GM21576 (cell line): Measurements from ENCODE around the gene CPSF4.

Source experiments
- ATAC-seq: cut with Tn5 transposase; IDR thresholded peaks from one replicate; pipeline ENCODE4 v1.9.1; 2021; ENCODE audit warnings: mild to moderate bottlenecking, moderate library complexity; ENCODE audit not compliant: unreplicated experiment

The CPSF4 gene

DNA sequence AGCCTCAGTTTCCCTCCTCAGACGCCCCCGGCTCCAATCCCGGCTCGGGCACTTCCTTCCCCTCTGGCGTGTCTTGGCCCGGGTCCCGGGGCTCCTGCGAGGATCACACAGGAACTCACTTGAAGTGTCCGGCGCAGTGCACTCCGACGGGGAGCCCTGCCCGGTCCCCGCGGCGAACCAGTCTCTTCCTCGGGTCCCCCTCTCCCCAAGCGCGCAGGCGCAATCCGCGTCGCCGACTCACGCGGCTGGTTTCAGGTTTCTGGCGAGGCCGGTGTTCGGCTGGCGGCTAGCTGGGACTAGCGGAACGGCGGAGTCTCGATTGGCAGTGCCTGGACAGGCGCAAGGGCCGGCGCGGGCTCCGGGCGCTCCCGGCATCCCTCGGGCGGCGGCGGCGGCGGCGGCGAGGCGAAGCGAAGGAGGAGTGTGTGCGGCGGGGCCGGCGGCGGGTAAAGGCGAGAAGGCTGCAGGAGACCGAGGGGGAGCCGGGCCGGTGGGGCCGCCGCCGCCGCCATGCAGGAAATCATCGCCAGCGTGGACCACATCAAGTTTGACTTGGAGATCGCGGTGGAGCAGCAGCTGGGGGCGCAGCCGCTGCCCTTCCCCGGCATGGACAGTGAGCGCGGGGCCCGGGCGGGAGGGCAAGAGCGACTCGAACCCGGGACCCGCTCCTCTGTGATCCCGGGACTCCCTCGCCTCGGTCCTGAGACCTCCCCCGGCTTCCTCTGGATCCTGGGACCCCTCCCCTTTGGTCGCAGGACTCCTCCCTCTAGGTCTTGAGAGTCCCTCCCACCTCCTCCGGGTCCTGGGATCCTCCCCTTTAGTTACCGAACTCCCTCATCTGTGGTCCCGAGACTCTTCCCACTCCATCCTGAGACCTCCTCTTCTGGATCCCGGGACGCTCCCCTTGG lies at the start of gene CPSF4, which contains the start of gene PTCD1:
TSS of gene CPSF4 (plus strand) at position 371 of the 908 bp plus-strand sequence. CDS start at position 511, 140 bp downstream.
TSS of gene PTCD1 (minus strand) at position 226 of the 908 bp plus-strand sequence. CDS start 3,556 bp downstream, outside the sequence.
- peak; percentile 92 for ATAC-seq

DNA sequence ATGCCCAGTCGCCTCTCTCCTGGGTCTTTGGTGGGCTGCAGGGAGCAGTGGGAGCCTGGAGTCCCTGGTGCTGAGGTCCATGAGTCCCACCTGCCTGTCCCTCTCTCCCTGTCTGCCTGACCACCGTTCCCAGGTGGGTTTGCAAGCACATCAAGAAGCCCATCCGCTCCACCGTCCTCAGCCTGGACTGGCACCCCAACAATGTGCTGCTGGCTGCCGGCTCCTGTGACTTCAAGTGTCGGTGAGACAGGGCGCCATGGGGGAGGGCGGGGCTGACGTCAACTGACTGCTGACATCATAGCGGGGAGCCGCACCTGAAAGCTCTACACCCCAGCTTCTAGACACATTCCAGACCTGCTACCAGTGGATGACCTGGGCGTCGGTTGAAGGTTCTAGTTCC lies 49.0 kb upstream of the CPSF4 start:
- no peak for ATAC-seq

- no peak for ATAC-seq
These were observed 47.7 kb upstream of the CPSF4 start for GRCh38 chr7:99390941-99391602.

DNA sequence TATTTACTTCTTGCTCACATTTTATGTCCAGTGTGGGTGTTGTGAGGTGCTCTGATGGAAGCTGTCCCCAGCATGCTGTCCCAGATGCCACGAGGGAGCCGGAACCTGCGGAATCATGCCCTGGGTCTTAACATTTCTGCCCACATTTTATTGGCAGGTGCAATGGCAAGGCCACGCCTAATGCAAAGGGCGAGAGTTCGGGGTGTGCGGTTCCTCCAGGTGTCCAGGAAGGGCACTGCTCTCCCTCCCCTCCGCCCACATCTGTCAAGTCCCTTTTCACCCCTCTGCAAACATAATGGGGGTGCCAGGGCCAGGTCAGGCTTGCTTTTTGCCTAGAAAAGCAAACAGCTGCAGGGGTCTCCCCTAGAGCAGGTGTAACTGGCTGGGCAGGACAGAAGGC lies 46.7 kb upstream of the CPSF4 start:
- no peak for ATAC-seq

GRCh38 chr7:99392659-99393354 lies 45.9 kb upstream of the CPSF4 start:
- peak; percentile 50 for ATAC-seq

DNA sequence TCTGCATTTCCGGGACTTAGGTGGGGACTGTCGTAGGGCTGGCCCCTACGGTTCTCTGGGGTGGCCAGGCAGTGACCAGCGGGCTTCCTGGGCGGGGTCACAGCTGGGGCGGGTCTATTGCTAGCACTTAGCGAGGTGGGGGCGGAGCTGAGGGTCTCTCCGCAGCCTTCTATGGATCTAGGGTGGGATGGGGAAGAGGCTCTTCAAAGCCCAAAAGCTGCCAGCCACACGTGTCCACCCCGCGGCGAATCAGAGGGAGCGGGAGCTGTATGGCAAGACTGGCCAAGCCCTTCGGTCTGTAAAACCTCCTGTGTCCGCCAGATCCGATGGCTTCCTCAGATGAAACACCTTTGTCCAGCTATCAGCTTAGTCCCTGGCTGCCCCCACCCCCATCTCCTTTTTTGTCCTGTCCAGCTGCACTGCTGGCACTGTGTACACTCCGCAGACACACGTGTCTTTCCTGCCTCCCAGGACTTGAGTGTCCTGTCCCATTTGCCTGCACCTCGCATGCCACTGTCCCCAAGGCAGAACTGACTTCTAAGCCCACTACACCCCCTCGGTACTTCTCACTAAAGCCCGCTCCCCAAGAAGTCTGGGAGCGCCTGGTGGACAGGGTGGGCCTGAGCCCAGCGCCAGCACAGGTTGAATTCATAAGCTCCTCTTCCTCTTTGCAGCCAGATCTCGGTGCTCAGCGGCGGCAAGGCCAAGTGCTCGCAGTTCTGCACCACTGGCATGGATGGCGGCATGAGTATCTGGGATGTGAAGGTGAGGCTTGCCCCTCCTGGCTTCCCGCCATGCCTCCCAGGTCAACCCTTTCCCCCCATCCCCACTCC lies 45.2 kb upstream of the CPSF4 start:
- ATAC-seq: peak; percentile 7

DNA sequence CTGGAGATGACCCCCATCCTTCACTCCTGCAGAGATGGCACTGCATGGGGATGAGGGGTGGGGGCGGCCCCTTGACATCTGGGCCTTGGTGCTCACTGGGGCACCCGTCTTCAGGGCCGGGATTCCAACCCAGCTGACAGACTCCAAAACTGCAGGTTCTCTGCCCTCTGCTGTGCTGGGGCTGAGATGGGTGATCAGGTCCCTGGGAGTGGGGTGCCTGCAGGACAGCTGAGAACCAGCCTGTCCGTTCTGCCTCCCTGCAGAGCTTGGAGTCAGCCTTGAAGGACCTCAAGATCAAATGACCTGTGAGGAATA lies 44.6 kb upstream of the CPSF4 start:
- no peak for ATAC-seq

DNA sequence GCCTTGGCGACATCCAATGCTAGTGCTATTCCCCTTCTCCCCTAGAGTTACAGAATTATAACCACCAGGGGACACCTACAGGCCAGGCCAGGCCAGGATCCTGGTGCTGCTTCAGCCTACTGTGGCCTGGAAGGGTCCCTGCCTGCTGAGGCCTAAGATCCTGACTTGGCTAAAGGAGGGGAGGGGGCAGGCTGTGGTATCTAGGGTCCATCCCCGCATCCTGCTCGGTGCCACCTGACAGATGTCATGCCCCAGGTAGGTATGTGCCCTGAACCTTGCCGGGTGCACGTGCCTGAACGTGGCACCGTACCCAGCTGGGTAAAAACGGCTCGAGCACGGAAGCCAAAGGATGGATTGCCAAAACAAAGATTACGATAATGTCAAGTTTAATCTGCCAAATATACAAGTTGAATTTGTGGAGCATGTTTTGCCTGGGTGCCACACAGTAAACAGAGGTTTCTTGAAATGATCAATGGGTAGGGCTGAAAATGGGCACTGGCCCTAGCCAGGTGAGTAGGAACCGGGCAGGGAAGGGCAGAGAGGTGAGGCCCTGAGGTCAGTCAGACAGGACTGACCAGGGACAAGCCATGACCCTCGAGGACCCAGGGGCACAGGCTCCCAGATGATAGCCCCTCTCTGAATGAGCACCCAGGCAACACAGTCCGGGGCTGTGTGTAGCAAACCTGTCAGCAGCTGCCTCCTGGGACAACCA lies 43.0 kb upstream of the CPSF4 start:
- ATAC-seq: no peak

DNA sequence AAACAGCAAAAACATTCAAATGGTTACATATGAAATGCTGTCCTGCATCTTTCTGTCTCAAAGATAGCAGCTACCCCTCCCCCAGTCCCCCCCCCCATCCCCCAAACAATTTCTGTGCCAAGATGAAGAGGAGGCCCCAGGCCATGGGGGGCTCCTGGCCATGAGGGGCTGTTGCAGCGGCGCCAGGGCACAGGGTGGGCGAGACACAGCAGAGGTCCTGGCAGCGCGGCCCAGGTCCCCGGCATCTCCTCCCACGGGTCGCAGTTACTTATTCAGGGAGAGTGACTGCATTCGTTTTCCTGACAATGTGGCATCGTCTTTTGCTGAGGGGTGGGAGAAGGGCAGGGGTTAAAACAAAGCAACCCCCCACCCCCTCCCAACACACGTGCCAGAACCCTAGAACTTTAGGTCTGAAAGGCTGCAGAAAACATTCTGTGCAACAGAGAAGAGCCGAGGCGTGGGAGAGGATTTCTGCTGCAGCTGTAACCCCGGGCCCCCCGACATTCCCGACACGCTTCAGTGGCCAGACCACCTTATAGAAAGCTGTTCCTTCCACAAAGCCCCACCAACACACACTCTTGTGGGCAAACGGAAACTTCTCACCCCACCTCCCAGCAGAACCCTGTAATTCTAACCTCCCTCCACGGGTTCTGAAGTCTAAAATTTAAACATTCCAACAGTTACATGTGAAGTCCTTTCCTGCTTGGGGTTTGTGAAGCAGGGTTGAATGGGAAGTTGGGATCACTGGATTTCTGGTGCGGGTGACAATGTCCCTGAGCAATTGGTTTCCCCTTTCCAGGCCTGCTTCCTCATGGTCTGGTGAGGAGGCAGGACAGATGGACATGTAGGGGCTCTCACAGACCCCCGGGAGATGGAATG lies 42.1 kb upstream of the CPSF4 start:
- no peak for ATAC-seq

DNA sequence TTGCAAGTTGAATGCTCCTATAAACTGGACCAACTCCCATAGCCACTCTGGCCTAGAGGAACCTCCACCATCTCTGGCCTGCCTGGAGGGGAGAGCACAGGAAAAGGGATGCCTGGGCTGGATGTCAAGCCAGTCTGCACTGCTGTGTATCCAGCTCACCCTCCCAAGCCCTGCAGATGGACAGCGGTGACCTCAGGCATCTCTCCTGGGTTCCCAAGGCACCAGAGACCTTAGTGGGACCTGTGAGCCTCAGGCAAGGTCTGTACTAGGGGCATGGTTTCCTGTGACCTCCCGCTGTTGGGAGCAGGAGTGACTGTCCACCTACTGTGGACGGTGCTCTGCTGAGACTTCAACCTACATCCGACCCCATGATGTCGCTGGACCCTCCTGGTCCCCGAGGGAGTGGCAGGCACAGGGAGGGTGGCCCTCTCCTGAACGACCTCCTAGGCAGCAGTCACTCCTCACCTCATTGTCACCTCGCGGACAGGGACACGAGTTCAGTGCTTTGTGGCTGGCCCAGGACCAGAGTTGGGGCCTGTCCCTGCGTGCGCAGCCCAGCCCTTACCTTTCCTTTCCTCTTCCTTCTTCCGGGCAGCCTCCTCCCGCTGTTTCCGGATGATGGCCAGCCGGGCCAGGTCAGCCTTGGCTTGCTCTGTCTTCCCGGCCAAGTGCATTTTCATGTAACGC lies 41.3 kb upstream of the CPSF4 start:
- no peak for ATAC-seq

GRCh38 chr7:99398891-99399445 lies 39.8 kb upstream of the CPSF4 start:
- ATAC-seq: no peak

GRCh38 chr7:99399597-99399996 lies 39.1 kb upstream of the CPSF4 start:
- ATAC-seq: no peak

DNA sequence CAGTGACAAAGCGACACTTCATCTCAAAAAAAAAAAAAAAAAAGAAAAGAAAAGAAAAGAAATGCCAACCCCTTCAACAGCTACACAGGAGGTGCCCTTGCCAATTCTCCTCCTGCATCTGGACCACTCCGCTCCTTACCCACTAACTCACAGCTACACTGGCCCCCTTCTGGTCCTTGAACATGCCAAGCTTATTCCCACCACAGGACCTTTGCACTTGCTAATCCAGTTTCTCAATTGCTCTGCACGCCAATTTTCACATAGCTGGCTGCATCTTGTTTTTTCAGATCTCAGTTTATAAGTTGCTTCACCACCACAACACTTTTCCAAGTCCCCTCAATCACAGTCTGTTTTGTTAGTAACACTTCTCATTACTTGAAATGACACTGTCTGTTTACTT lies 35.9 kb upstream of the CPSF4 start:
- no peak for ATAC-seq

DNA sequence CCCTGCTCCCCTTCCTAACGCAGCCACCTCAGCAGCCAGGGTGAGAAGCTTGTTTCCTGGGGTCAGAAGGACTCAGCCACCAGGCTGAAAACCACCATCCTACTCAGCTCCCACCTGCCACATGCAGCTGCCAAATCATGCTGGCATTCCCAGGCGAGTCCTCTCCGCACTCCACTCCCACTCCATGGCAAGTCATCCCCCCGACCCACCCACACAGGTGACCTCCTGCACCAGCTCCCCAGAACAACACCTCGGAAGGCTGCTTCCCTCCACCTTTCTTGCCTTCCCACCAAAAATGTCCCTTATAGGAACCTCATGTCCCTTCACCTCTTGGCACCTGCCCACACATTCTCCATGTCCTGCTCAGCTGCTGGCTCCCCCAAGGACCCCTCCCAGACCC lies 35.0 kb upstream of the CPSF4 start:
- ATAC-seq: no peak

GRCh38 chr7:99404235-99404976 lies 34.3 kb upstream of the CPSF4 start:
- ATAC-seq: no peak

- ATAC-seq: no peak
These were observed 33.8 kb upstream of the CPSF4 start for GRCh38 chr7:99404977-99405320.

DNA sequence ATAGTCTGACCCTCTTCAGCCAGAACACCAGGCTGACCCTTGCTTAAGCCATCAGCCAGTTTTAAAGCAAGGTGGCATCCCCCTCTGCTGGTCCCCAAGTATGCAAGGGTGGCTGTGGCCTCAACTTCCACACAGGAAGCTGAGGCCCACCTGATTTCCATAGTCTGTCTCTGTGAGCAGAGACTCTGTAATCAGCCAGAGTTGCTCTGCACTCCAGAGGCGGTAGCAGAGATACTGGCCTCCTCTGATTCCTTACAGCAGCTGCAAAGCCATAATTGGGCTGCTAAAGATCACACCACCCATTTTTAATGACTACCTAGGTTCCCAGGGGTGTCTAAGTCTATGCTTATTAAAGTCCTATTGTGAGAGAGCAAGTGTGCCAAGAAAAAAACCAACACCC lies 32.2 kb upstream of the CPSF4 start:
- ATAC-seq: no peak
